ENCODE data around the gene ARHGAP6. TPM values are rescaled to one million over a fixed set of nuclear protein-coding genes. Genes with fewer than 3 reads are reported as not detected.
A peak's percentile ranks its signal among the peaks of the same experiment; 100 is the strongest.

ARHGAP6 gene
- total and polyA plus RNA-seq, 9 of the 15 experiments (the other 6 are each of a cell fraction or from before 2014, with no cell fraction given), result 12.5 to 63.6 (median 41.8) TPM

GRCh38 chrX:11412715-11413623 is 252.8 kb downstream of the ARHGAP6 start (continued):
- TF ChIP-seq ZNF253 (CRISPR knock-in tag; conservative IDR thresholded peaks at IDR 0.05), result no peak
- no peak for TF ChIP-seq HOMEZ (CRISPR knock-in tag; IDR thresholded peaks at IDR 0.05)
- peak; percentile 75 for TF ChIP-seq SMARCA4 (IDR thresholded peaks at IDR 0.05)
- TF ChIP-seq SMC3 (conservative IDR thresholded peaks at IDR 0.05; ENCODE audit: insufficient read depth, low read depth, low read length), result no peak
- no peak for TF ChIP-seq RFX1 (IDR thresholded peaks at IDR 0.05)
- no peak for TF ChIP-seq ZNF316 (IDR thresholded peaks at IDR 0.05)
- TF ChIP-seq MTA3 (IDR thresholded peaks at IDR 0.05; ENCODE audit: borderline replicate concordance), result no peak
- no peak for TF ChIP-seq CHAMP1 (IDR thresholded peaks at IDR 0.05)
- TF ChIP-seq TAF1 (IDR thresholded peaks at IDR 0.05; ENCODE audit: control insufficient read depth, extremely low read depth, insufficient read depth, low read length, severe bottlenecking), result no peak
- TF ChIP-seq TCF3 (CRISPR knock-in tag; IDR thresholded peaks at IDR 0.05), result peak; percentile 76
- no peak for TF ChIP-seq ZNF384 (IDR thresholded peaks at IDR 0.05; ENCODE audit: low read depth, low read length)
- no peak for TF ChIP-seq PRPF4 (IDR thresholded peaks at IDR 0.05; ENCODE audit: insufficient read depth, low read depth, low read length, poor library complexity, severe bottlenecking)
- TF ChIP-seq ZNF12 (CRISPR knock-in tag; IDR thresholded peaks at IDR 0.05), result no peak
- no peak for TF ChIP-seq RBM17 (IDR thresholded peaks at IDR 0.05; ENCODE audit: borderline replicate concordance, low read depth, low read length)
- no peak for TF ChIP-seq HMGN3 (IDR thresholded peaks at IDR 0.05; ENCODE audit: borderline replicate concordance, extremely low read depth, insufficient read length, low read depth, low read length)
- TF ChIP-seq BCOR (IDR thresholded peaks at IDR 0.05), result no peak
- no peak for TF ChIP-seq BDP1 (IDR thresholded peaks at IDR 0.05; ENCODE audit: insufficient read depth, insufficient read length)
- no peak for TF ChIP-seq CEBPB (tag; IDR thresholded peaks at IDR 0.05)
- TF ChIP-seq XRCC5 (IDR thresholded peaks at IDR 0.05; ENCODE audit: low read depth, low read length), result 0 out of 2 replicates have a peak, but pooled peaks have one; percentile 20
- no peak for TF ChIP-seq HMBOX1 (IDR thresholded peaks at IDR 0.05)
- no peak for TF ChIP-seq SIN3A (IDR thresholded peaks at IDR 0.05; ENCODE audit: borderline replicate concordance in 2 of 2, control insufficient read depth in 1 of 2, low read depth in 2 of 2, low read length in 2 of 2)
